ENCODE results near the gene DDT. TPM values are rescaled to one million over a fixed set of nuclear protein-coding genes. Genes with fewer than 3 reads are reported as not detected.
A peak's percentile ranks its signal among the peaks of the same experiment; 100 is the strongest.
"Not testable (repeated sequence)": the region's sequence is repeated elsewhere in the genome, so short reads cannot be mapped to it uniquely, and the experiment has no call there.

Gene DDT
- total RNA-seq, result 10 to 100 TPM; 84.5 to 88.2 TPM
- polyA plus RNA-seq, result 109 TPM

DNA sequence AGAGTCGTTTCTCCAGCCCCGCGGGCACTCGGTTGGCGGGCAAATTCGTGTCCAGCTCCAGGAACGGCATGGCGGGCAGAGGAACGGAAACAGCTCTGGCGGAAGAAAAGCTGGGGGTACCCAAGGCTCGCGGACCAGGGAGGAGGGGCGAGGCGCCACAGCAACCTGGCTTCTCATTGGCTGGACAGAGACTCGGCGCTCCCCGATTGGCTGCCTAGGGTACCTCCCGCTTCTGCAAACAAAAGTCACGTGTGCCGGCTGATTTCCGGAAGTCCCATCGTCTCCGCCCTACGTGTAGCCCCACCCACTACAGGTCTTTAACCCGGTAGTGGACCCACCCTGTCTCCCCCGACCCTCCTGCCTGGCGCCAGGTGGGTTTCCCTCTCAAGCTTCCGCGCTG lies at the start of gene DDT:
Gene DDT (minus strand): TSS at position 97 of the 400 bp plus-strand sequence. CDS start 27 bp downstream, at position 70.
- H3K27me3 ChIP-seq (ENCODE audit: insufficient read depth, low read length, poor library complexity, severe bottlenecking); POLR2A ChIA-PET; H3K4me3 Mint-ChIP-seq; H3K9me3 ChIP-seq (ENCODE audit: low read length); H3K27ac Mint-ChIP-seq; H3K27me3 Mint-ChIP-seq; H3K4me3 ChIP-seq (ENCODE audit: low read length); CTCF ChIA-PET; H3K27ac ChIP-seq (ENCODE audit: low read depth, low read length); H3K4me1 ChIP-seq (ENCODE audit: insufficient read depth, low read length); H3K9me3 Mint-ChIP-seq; DNase-seq: not testable (repeated sequence)
- Mint-ChIP-seq H3K36me3 (peaks cover 8 to 27% (median 8%) of the 10 kb centered on the region in 3 donors), H3K4me1 (peaks cover 13 to 21% (median 16%) of the 10 kb centered on the region in 3 donors)
- peaks cover 24% of the 10 kb centered on the region for H3K36me3 ChIP-seq (ENCODE audit: insufficient read depth, low read length)

GRCh38 chr22:24023204-24023789 lies 49.1 kb upstream of the DDT start:
- Histone ChIP-seq H3K36me3 (ENCODE audit: insufficient read depth, low read length) (no peaks in the 10 kb centered on the region), H3K4me3 (ENCODE audit: low read length) (no peak overlapping the region), H3K27me3 (ENCODE audit: insufficient read depth, low read length, poor library complexity, severe bottlenecking) (no peaks in the 10 kb centered on the region), H3K9me3 (ENCODE audit: low read length) (no peaks in the 10 kb centered on the region), H3K4me1 (ENCODE audit: insufficient read depth, low read length) (no peaks in the 10 kb centered on the region), H3K27ac (ENCODE audit: low read depth, low read length) (no peak overlapping the region)
- CTCF ChIA-PET, result no interaction called here
- no peak for DNase-seq
- H3K27ac Mint-ChIP-seq, result peak overlapping the region in 2 of 8 donors; percentile 19 to 53
- H3K4me1 Mint-ChIP-seq, result peaks cover 37 to 64% (median 59%) of the 10 kb centered on the region in 3 donors
- H3K4me3 Mint-ChIP-seq, result no peak overlapping the region
- H3K36me3 Mint-ChIP-seq, result peaks cover 0 to 33% (median 9%) of the 10 kb centered on the region in 3 donors
- POLR2A ChIA-PET, result no interaction called here
- H3K9me3 Mint-ChIP-seq, result no peaks in the 10 kb centered on the region
- no peaks in the 10 kb centered on the region for H3K27me3 Mint-ChIP-seq

GRCh38 chr22:24021304-24021703 lies 47.1 kb upstream of the DDT start:
- Mint-ChIP-seq H3K4me1 (peaks cover 38 to 56% (median 52%) of the 10 kb centered on the region in 3 donors), H3K9me3 (peaks cover 0 to 2% (median 0%) of the 10 kb centered on the region in 5 donors), H3K27ac (no peak overlapping the region), H3K4me3 (no peak overlapping the region), H3K36me3 (peaks cover 3 to 37% (median 14%) of the 10 kb centered on the region in 3 donors), H3K27me3 (no peaks in the 10 kb centered on the region)
- Histone ChIP-seq H3K4me1 (ENCODE audit: insufficient read depth, low read length) (no peaks in the 10 kb centered on the region), H3K36me3 (ENCODE audit: insufficient read depth, low read length) (no peaks in the 10 kb centered on the region), H3K27ac (ENCODE audit: low read depth, low read length) (no peak overlapping the region), H3K27me3 (ENCODE audit: insufficient read depth, low read length, poor library complexity, severe bottlenecking) (no peaks in the 10 kb centered on the region), H3K9me3 (ENCODE audit: low read length) (no peaks in the 10 kb centered on the region), H3K4me3 (ENCODE audit: low read length) (no peak overlapping the region)
- ChIA-PET CTCF (no interaction called here), POLR2A (no interaction called here)
- no peak for DNase-seq

- H3K9me3 ChIP-seq (ENCODE audit: low read length), result no peaks in the 10 kb centered on the region
- Mint-ChIP-seq H3K27me3 (no peaks in the 10 kb centered on the region), H3K4me1 (peaks cover 39 to 52% (median 50%) of the 10 kb centered on the region in 3 donors), H3K36me3 (peaks cover 7 to 26% (median 10%) of the 10 kb centered on the region in 3 donors), H3K4me3 (peak overlapping the region in 1 of 7 donors; percentile 68), H3K27ac (no peak overlapping the region), H3K9me3 (peaks cover 0 to 3% (median 0%) of the 10 kb centered on the region in 5 donors)
- no peaks in the 10 kb centered on the region for H3K36me3 ChIP-seq (ENCODE audit: insufficient read depth, low read length)
- ChIA-PET POLR2A (interaction anchor here (0.7 kb wide), 1 partner anchor 226 kb away, joined by 7 read pairs; no protein-coding TSS in a partner anchor), CTCF (no interaction called here)
- no peak for DNase-seq
- H3K4me1 ChIP-seq (ENCODE audit: insufficient read depth, low read length), result peaks cover 11% of the 10 kb centered on the region
- no peak overlapping the region for H3K27ac ChIP-seq (ENCODE audit: low read depth, low read length)
- H3K27me3 ChIP-seq (ENCODE audit: insufficient read depth, low read length, poor library complexity, severe bottlenecking), result no peaks in the 10 kb centered on the region
- no peak overlapping the region for H3K4me3 ChIP-seq (ENCODE audit: low read length)
These were observed 41.9 kb upstream of the DDT start for GRCh38 chr22:24016156-24016555.

- no peaks in the 10 kb centered on the region for H3K36me3 ChIP-seq (ENCODE audit: insufficient read depth, low read length)
- H3K27me3 ChIP-seq (ENCODE audit: insufficient read depth, low read length, poor library complexity, severe bottlenecking), result no peaks in the 10 kb centered on the region
- Mint-ChIP-seq H3K9me3 (peaks cover 0 to 5% (median 0%) of the 10 kb centered on the region in 5 donors), H3K27ac (peak overlapping the region; percentile 94 to 98 (median 98)), H3K4me1 (peaks cover 32 to 50% (median 41%) of the 10 kb centered on the region in 3 donors), H3K27me3 (peaks cover 0 to 4% of the 10 kb centered on the region in 2 donors), H3K36me3 (peaks cover 6 to 15% (median 7%) of the 10 kb centered on the region in 3 donors), H3K4me3 (peak overlapping the region; percentile 91 to 99 (median 96))
- H3K27ac ChIP-seq (ENCODE audit: low read depth, low read length), result peak overlapping the region; percentile 87
- DNase-seq, result no peak
- peaks cover 16% of the 10 kb centered on the region for H3K4me1 ChIP-seq (ENCODE audit: insufficient read depth, low read length)
- CTCF ChIA-PET, result no interaction called here
- POLR2A ChIA-PET, result no interaction called here
- H3K4me3 ChIP-seq (ENCODE audit: low read length), result peak overlapping the region; percentile 81
- H3K9me3 ChIP-seq (ENCODE audit: low read length), result no peaks in the 10 kb centered on the region
These were observed 37.5 kb upstream of the DDT start for GRCh38 chr22:24011735-24012068.

GRCh38 chr22:24010018-24010391 lies 35.8 kb upstream of the DDT start:
- Mint-ChIP-seq H3K27me3 (peaks cover 0 to 4% of the 10 kb centered on the region in 2 donors), H3K4me3 (peak overlapping the region in 6 of 7 donors; percentile 70 to 96 (median 72)), H3K27ac (peak overlapping the region; percentile 55 to 98 (median 78)), H3K4me1 (peaks cover 28 to 41% (median 41%) of the 10 kb centered on the region in 3 donors), H3K9me3 (peaks cover 0 to 3% (median 0%) of the 10 kb centered on the region in 5 donors), H3K36me3 (peaks cover 0 to 8% (median 0%) of the 10 kb centered on the region in 3 donors)
- Histone ChIP-seq H3K27me3 (ENCODE audit: insufficient read depth, low read length, poor library complexity, severe bottlenecking) (no peaks in the 10 kb centered on the region), H3K27ac (ENCODE audit: low read depth, low read length) (no peak overlapping the region), H3K36me3 (ENCODE audit: insufficient read depth, low read length) (no peaks in the 10 kb centered on the region), H3K9me3 (ENCODE audit: low read length) (no peaks in the 10 kb centered on the region), H3K4me1 (ENCODE audit: insufficient read depth, low read length) (peaks cover 16% of the 10 kb centered on the region), H3K4me3 (ENCODE audit: low read length) (no peak overlapping the region)
- no peak for DNase-seq
- ChIA-PET POLR2A (interaction anchor here (0.8 to 1.7 kb wide), 4 partner anchors 10 to 97 kb away, joined by 3 to 4 read pairs (median 4); no protein-coding TSS in a partner anchor), CTCF (interaction anchor here (1.4 kb wide), 1 partner anchor 148 kb away, joined by 6 read pairs; no protein-coding TSS in a partner anchor)

DNA sequence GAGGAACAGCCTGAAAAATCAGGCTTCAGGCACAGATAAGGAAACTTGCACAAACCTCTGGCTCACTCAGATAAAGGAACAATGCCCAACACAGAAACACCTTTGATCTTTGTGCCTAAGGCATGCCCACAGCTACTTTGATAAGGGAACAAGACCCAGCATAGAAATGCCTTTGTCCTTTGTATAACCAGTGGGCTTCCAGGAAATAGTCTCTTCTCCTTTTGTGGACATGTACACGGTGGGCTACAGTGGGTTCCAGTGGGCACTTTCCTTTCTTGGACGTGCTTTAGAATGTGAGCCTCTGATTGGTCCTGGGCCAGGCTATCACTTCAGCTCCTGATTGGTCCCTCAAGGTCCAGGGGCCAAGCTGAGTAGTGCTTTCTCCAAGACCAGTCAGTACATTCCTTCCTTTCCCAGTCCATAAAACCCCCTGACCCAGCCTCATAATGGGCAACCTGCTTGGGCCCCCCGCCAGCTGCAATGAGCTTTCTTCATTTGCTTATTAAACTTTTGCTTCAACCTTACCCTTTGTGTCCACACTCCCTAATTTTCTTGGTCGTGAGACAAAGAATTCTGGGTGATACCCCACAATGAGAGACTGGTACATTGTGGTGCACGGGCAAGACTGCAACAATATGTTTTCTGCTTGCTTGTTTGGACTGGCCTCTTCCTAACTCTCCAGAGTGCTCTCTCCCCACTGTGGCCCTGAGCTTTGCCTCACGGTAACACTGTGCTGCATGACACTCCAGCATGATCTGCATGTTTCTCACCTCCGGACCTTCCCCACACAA lies 35.2 kb upstream of the DDT start:
- Histone ChIP-seq H3K27ac (ENCODE audit: low read depth, low read length) (no peak overlapping the region), H3K9me3 (ENCODE audit: low read length) (no peaks in the 10 kb centered on the region), H3K36me3 (ENCODE audit: insufficient read depth, low read length) (no peaks in the 10 kb centered on the region), H3K27me3 (ENCODE audit: insufficient read depth, low read length, poor library complexity, severe bottlenecking) (no peaks in the 10 kb centered on the region), H3K4me1 (ENCODE audit: insufficient read depth, low read length) (peaks cover 16% of the 10 kb centered on the region), H3K4me3 (ENCODE audit: low read length) (no peak overlapping the region)
- no peak for DNase-seq
- POLR2A ChIA-PET, result interaction anchor here (1.2 to 1.7 kb wide), 2 partner anchors 11 to 96 kb away, joined by 3 to 4 read pairs; no protein-coding TSS in a partner anchor
- CTCF ChIA-PET, result no interaction called here
- H3K36me3 Mint-ChIP-seq, result peaks cover 0 to 8% (median 0%) of the 10 kb centered on the region in 3 donors
- peaks cover 0 to 3% (median 0%) of the 10 kb centered on the region in 5 donors for H3K9me3 Mint-ChIP-seq
- H3K27me3 Mint-ChIP-seq, result peaks cover 3 to 4% of the 10 kb centered on the region in 2 donors
- peaks cover 24 to 38% (median 37%) of the 10 kb centered on the region in 3 donors for H3K4me1 Mint-ChIP-seq
- H3K27ac Mint-ChIP-seq, result peak overlapping the region in 6 of 8 donors; percentile 23 to 94 (median 78)
- peak overlapping the region in 6 of 7 donors; percentile 0 to 96 (median 49) for H3K4me3 Mint-ChIP-seq

Data from CD8-positive, alpha-beta memory T cell (primary cell).